ENCODE measurements around the gene GATA3.

Gene GATA3

GRCh38 chr10:8040651-8041050, 13.8 kb upstream of the GATA3 start:
- H3K27ac ChIP-seq: no peak overlapping the region
- TF ChIP-seq ZFX (IDR thresholded peaks at IDR 0.05) (no peak), CTCF (conservative IDR thresholded peaks at IDR 0.05) (no peak)

- no peak for TF ChIP-seq ZFX (IDR thresholded peaks at IDR 0.05)
- TF ChIP-seq CTCF (conservative IDR thresholded peaks at IDR 0.05): no peak
- H3K27ac ChIP-seq: no peak overlapping the region
Observed at GRCh38 chr10:8041284-8041991, 13.1 kb upstream of the GATA3 start.

GRCh38 chr10:8041992-8042720, 12.3 kb upstream of the GATA3 start:
- H3K27ac ChIP-seq: no peak overlapping the region
- no peak for TF ChIP-seq CTCF (conservative IDR thresholded peaks at IDR 0.05)
- no peak for TF ChIP-seq ZFX (IDR thresholded peaks at IDR 0.05)

GRCh38 chr10:8042721-8043568, 11.5 kb upstream of the GATA3 start:
- TF ChIP-seq CTCF (conservative IDR thresholded peaks at IDR 0.05): no peak
- no peak for TF ChIP-seq ZFX (IDR thresholded peaks at IDR 0.05)
- no peak overlapping the region for H3K27ac ChIP-seq

GRCh38 chr10:8043569-8044306, 10.8 kb upstream of the GATA3 start:
- H3K27ac ChIP-seq: no peak overlapping the region
- TF ChIP-seq ZFX (IDR thresholded peaks at IDR 0.05) (no peak), CTCF (conservative IDR thresholded peaks at IDR 0.05) (no peak)

- no peak overlapping the region for H3K27ac ChIP-seq
- TF ChIP-seq CTCF (conservative IDR thresholded peaks at IDR 0.05) (no peak), ZFX (IDR thresholded peaks at IDR 0.05) (no peak)
Observed at GRCh38 chr10:8044331-8044907, 10.1 kb upstream of the GATA3 start.
